A549 treated with AZD9567 at 1 μM for 4 hours (cell line): Measurements from ENCODE around the gene SEC14L5. TPM values are rescaled to one million over a fixed set of nuclear protein-coding genes. Genes with fewer than 3 reads are reported as not detected.

Experiments used
- total RNA-seq: library from RNA; stranded (reverse); fragments of 200-300 nt; extraction: Qiagen RNA extraction; gene quantifications from 5 replicates; pipeline ENCODE4 v1.2.3, GENCODE V29; 2022; ENCODE audit not compliant: insufficient read depth

Gene SEC14L5
- total RNA-seq = 0.02 to 0.08 TPM (median 0.03 TPM) in 4 of 5 replicates, not detected in the other

DNA sequence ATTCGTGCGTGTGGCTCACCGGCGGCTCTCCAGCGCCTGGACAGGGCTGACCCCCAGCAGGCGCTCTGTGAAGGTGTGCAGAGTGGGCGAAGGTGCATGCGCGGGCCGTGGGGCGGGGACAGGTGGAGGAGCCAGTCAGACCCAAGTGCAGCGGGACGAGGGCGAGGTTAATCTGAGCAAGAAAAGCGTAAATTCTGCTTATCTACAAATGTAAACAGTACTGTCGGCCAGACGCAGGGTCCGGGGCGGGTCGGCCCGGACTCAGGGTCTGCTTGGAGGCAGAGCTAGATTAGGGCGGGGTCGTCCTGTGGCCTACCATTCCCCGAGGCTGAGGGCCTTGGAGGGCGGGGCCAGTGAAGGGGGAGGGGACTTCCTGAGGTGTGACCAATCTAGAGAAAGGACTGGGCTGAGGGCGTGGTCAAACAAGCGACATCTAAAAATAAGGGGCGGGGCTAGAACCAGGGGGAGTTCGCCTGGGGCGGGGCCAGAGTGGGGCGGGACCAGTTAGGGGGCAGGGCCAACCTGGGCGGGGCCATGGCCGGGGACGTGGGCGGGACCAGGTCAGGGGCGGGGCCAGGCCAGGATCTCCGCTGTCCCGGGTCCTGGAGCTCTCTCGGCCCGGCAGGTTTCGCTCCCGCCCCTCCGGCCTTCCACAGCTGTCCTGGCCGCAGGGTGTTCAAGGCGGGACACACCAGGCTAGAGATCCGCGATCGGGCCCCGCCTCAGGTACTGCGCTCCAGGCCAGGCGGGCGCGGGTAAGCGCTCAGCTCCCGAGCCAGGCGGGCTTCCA lies at the start of gene SEC14L5:
SEC14L5 (plus strand) TSS at position 611 of the 790 bp plus-strand sequence. CDS start 994 bp downstream, outside the sequence.

GRCh38 chr16:4936991-4937781 lies 20.9 kb upstream of the SEC14L5 start, which contains the start of gene PPL:
Gene PPL, minus strand, starts transcription at chr16:4937148. Its CDS starts 103 bp downstream, at chr16:4937045.

DNA sequence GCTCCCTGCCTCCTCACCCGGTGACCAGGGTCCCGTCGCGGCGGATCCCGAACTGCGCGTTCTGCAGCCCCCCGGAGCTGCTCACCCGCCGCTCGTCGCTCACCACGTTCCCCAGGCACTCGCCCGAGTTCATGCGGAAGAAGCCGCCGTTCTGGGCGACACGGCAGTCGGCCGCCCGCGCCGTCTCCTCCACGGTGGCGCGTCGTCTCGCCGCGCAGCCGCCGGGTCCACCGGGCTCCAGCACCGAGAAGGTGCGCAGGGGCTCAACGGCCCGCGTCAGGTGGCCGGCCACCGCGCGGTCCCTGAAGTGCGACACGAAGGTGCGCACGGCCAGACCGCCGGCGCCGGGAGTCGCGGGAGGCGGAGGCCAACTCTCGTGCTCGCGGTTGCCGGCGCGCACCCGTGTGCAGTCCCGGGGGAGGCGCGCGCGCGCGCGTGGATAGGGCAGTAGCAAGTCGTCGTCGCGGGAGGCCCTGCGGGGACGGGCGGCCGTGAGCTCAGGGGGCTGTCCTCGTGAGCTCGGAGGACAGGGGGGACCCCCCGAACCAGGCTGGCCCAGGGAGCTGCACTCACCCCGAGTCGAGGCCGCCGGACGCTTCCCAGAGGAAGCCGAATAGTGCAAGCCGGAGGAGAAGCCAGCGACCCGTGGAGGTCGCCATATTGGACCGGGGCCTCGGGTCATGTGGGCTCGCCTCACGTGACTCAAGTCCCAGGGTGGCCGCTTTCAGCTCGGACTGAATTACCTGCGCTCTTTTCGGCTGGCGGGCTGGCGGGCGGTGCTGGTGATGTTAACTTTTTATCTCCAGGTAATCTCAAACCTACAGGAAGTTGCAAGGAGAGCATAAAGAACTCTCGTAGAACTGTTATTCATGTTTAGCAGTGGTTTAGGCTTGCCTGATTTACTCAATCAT lies 75.4 kb downstream of the SEC14L5 start, which contains the start of gene NAGPA:
NAGPA (minus strand) TSS at position 680 of the 911 bp plus-strand sequence; CDS start at position 659, 21 bp downstream.

DNA sequence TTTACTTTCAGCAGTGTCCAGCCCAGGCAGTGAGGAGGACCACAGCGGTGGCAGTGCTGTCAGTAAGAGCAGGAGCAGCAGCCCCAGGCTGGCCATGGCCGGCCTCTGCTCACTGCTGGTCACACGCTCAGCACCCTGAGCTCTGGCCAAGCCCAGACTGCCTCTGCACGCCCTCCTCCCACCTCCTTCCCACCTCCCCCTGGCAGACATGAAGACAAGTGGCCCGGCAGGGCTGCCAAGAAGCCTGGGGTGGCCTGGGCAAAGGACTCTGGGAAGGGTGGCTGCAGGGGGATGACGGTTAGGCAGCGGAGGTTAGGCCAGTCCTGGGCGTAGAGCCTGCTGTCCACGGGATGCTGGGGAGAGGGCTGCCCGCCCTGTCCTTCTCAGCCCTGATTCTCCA lies 107.7 kb downstream of the SEC14L5 start, which contains the start of gene C16orf89:
C16orf89 (minus strand) TSS at position 144 of the 400 bp plus-strand sequence; CDS start at position 96, 48 bp downstream.

Other genes starting within 250 kb of the SEC14L5 start
- 17.4 to 28.8 TPM (median 27.4 TPM) in 5 replicates for gene ANKS3, start 224.1 kb upstream of the SEC14L5 start, total RNA-seq
- 1.3 to 1.7 TPM (median 1.5 TPM) in 4 of 5 replicates, not detected in the other for gene DNAAF8, start 223.8 kb upstream of the SEC14L5 start, total RNA-seq
- 8.0 to 14.9 TPM (median 8.8 TPM) in 5 replicates for gene ZNF500, start 191.2 kb upstream of the SEC14L5 start, total RNA-seq
- gene SEPTIN12, start 170.0 kb upstream of the SEC14L5 start, total RNA-seq = 0.18 to 0.26 TPM in 2 of 5 replicates, not detected in the others
- gene SMIM22, start 163.0 kb upstream of the SEC14L5 start, total RNA-seq = not detected in 5 replicates
- 14.7 to 26.6 TPM (median 16.5 TPM) in 5 replicates for gene ROGDI, start 155.7 kb upstream of the SEC14L5 start, total RNA-seq
- gene GLYR1, start 111.0 kb upstream of the SEC14L5 start, total RNA-seq = 43.4 to 47.9 TPM (median 46.8 TPM) in 5 replicates
- gene UBN1, start 110.8 kb upstream of the SEC14L5 start, total RNA-seq = 27.4 to 28.9 TPM (median 28.1 TPM) in 5 replicates
- gene PPL, start 21.2 kb upstream of the SEC14L5 start, total RNA-seq = 2.8 to 3.8 TPM (median 3.6 TPM) in 5 replicates
- gene NAGPA, start 75.6 kb downstream of the SEC14L5 start, total RNA-seq = 9.2 to 17.0 TPM (median 15.3 TPM) in 5 replicates
- gene C16orf89, start 107.6 kb downstream of the SEC14L5 start, total RNA-seq = not detected in 5 replicates
- 33.8 to 40.5 TPM (median 36.5 TPM) in 5 replicates for gene ALG1, start 113.5 kb downstream of the SEC14L5 start, total RNA-seq
- 23.1 to 31.2 TPM (median 30.7 TPM) in 5 replicates for gene EEF2KMT, start 139.5 kb downstream of the SEC14L5 start, total RNA-seq